Suprapubic skin (tissue), 4 donors: ENCODE results near the gene GALNT18. TPM values are rescaled to one million over a fixed set of nuclear protein-coding genes. Genes with fewer than 3 reads are reported as not detected.

Experiments used
- DNase-seq, 2 donors: peaks; one replicate each; pipeline ENCODE4 v3.0.0-alpha.2; 2019; ENCODE audit warnings: low spot score in 2 of 2
- H3K27ac ChIP-seq: fragments of 200-600 bp; sonication (generic); one replicate; pipeline ENCODE4 v1.5.1; 2019
- H3K27me3 ChIP-seq: fragments of 200-600 bp; sonication (generic); one replicate; pipeline ENCODE4 v1.5.1; 2019
- H3K36me3 ChIP-seq: fragments of 200-600 bp; sonication (generic); one replicate; pipeline ENCODE4 v1.5.1; 2019
- H3K4me1 ChIP-seq: fragments of 200-600 bp; sonication (generic); one replicate; pipeline ENCODE4 v1.5.1; 2019
- H3K4me3 ChIP-seq: fragments of 200-600 bp; sonication (generic); one replicate; pipeline ENCODE4 v1.5.1; 2019; ENCODE audit warnings: mild to moderate bottlenecking
- H3K9me3 ChIP-seq: fragments of 200-600 bp; sonication (generic); one replicate; pipeline ENCODE4 v1.5.1; 2019
- CTCF ChIP-seq, 2 donors: fragments of 200-600 bp in 1 of 2; fragments of 450-650 bp in 1 of 2; sonication (generic) in 1 of 2; IDR thresholded peaks; one replicate each; pipeline ENCODE4 v1.5.1; 2016 to 2019; ENCODE audit warnings: antibody characterized with exemption in 2 of 2, mild to moderate bottlenecking in 1 of 2, moderate library complexity in 1 of 2
- EP300 ChIP-seq: sonication (generic); formaldehyde crosslinking; IDR thresholded peaks from one replicate; pipeline ENCODE4 v1.6.1; 2017; ENCODE audit warnings: antibody characterized with exemption
- POLR2A ChIP-seq, 2 donors: fragments of 450-650 bp; IDR thresholded peaks; one replicate each; pipeline ENCODE4 v1.6.1; 2017; ENCODE audit warnings: antibody characterized with exemption in 2 of 2, mild to moderate bottlenecking in 2 of 2, moderate library complexity in 2 of 2
- POLR2AphosphoS5 ChIP-seq, 3 donors: sonication (generic); formaldehyde crosslinking; IDR thresholded peaks; one replicate each; pipeline ENCODE4 v1.6.1; 2017; ENCODE audit warnings: antibody characterized with exemption in 3 of 3
- WGBS: methylation state at CpG from one replicate; pipeline ENCODE4 v1.1.5; 2018; 5-methylcytosine and 5-hydroxymethylcytosine counted together
- total RNA-seq, 4 donors: library from RNA; depleted of rRNA; stranded (reverse); fragments of >200 nt; gene quantifications; one replicate each; pipeline ENCODE4 v1.1.0, GENCODE V29; 2016

GALNT18 gene
- total RNA-seq, 4 donors from 2014 or later, result 20.6 to 26.0 (median 23.1) TPM

- Histone ChIP-seq H3K27me3 (no peaks in the 10 kb centered on the region), H3K27ac (no peak overlapping the region), H3K36me3 (no peaks in the 10 kb centered on the region), H3K4me3 (no peak overlapping the region), H3K4me1 (peaks cover 5% of the 10 kb centered on the region), H3K9me3 (no peaks in the 10 kb centered on the region)
- TF ChIP-seq CTCF (IDR thresholded peaks at IDR 0.05), result no peak
- no peak for TF ChIP-seq POLR2A (IDR thresholded peaks at IDR 0.05)
- WGBS, result 44% methylated on average over 2 of the region's 2 CpGs
- DNase-seq, result no peak
Observed at GRCh38 chr11:11608783-11609232, 13.0 kb downstream of the GALNT18 start.

DNA sequence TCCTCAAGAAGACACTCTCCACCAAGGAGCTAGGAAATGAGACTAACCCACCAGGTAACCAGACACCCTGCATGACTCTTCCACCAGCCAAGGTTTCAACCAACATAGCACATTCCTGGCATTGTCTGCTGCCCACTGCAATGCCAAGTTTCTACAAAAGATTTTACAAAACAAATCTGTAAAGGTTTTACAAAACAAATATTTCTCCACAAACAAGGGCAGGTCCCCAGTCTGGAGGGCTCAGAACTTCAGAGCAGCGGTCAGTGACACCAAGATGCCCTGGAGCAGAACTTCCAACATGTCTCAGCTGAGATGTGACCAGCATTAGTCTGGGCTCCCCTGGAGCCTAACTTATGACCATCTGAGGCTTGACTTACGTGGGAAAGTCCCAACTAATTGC lies 14.0 kb downstream of the GALNT18 start:
- Histone ChIP-seq H3K4me3 (no peak overlapping the region), H3K27ac (no peak overlapping the region), H3K4me1 (peaks cover 5% of the 10 kb centered on the region), H3K27me3 (no peaks in the 10 kb centered on the region), H3K9me3 (no peaks in the 10 kb centered on the region), H3K36me3 (no peaks in the 10 kb centered on the region)
- DNase-seq, result no peak
- WGBS, result 92% methylated on average over 2 of the region's 2 CpGs
- TF ChIP-seq CTCF (IDR thresholded peaks at IDR 0.05), result no peak

DNA sequence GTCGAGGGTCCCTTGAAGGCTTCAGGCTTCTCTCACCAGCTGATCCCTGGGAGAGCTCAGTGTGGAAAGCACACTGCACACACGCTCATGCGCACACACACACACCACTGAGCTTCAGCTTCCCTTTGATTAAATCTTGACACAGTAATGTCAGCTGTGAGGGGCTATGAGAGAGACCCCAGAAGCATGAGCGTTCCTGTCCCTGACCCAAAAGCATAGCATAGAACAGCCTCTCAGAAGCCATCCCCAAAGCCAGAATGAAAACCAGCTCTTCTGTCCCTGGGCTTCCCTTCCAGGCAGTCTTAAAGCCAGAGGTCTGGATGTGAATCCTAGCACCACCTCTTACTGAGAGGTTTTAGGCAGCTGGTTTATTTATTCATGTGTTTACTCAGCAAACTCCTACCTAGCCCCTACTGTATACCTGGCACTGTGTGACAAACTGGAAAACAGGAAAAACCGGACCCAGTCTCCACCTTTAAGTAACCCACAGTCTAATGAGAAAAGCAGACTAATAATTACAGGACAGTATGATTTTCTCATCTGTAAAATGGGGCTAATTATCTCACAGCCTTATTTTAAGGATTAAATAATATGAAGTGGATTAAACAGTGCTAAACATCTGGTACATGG lies 15.9 kb downstream of the GALNT18 start:
- DNase-seq, result no peak
- Histone ChIP-seq H3K9me3 (no peaks in the 10 kb centered on the region), H3K4me3 (no peak overlapping the region), H3K36me3 (no peaks in the 10 kb centered on the region), H3K27ac (no peak overlapping the region), H3K4me1 (peaks cover 5% of the 10 kb centered on the region), H3K27me3 (no peaks in the 10 kb centered on the region)
- TF ChIP-seq POLR2AphosphoS5 (IDR thresholded peaks at IDR 0.05), result no peak
- TF ChIP-seq POLR2A (IDR thresholded peaks at IDR 0.05), result no peak
- no peak for TF ChIP-seq CTCF (IDR thresholded peaks at IDR 0.05)
- TF ChIP-seq EP300, result no peak
- 82% methylated on average over 5 of the region's 5 CpGs for WGBS

GRCh38 chr11:11605181-11605580 lies 16.6 kb downstream of the GALNT18 start:
- WGBS, result 93% methylated on average over 6 of the region's 6 CpGs
- DNase-seq, result no peak
- no peaks in the 10 kb centered on the region for H3K9me3 ChIP-seq
- peaks cover 5% of the 10 kb centered on the region for H3K4me1 ChIP-seq
- no peaks in the 10 kb centered on the region for H3K36me3 ChIP-seq
- no peak for TF ChIP-seq POLR2AphosphoS5 (IDR thresholded peaks at IDR 0.05)
- no peak for TF ChIP-seq EP300
- TF ChIP-seq POLR2A (IDR thresholded peaks at IDR 0.05), result no peak
- no peak for TF ChIP-seq CTCF (IDR thresholded peaks at IDR 0.05)
- H3K27me3 ChIP-seq, result no peaks in the 10 kb centered on the region
- H3K4me3 ChIP-seq, result no peak overlapping the region
- no peak overlapping the region for H3K27ac ChIP-seq

GRCh38 chr11:11604370-11604990 lies 17.3 kb downstream of the GALNT18 start:
- Histone ChIP-seq H3K36me3 (no peaks in the 10 kb centered on the region), H3K27me3 (no peaks in the 10 kb centered on the region), H3K4me3 (no peak overlapping the region), H3K4me1 (peaks cover 5% of the 10 kb centered on the region), H3K9me3 (no peaks in the 10 kb centered on the region), H3K27ac (no peak overlapping the region)
- TF ChIP-seq POLR2AphosphoS5 (IDR thresholded peaks at IDR 0.05) (no peak), EP300 (no peak), POLR2A (IDR thresholded peaks at IDR 0.05) (no peak), CTCF (IDR thresholded peaks at IDR 0.05) (no peak)
- 92% methylated on average over 7 of the region's 7 CpGs for WGBS
- no peak for DNase-seq
